Measurements from ENCODE around the gene PTPRM. TPM values are rescaled to one million over a fixed set of nuclear protein-coding genes. Genes with fewer than 3 reads are reported as not detected.

The PTPRM gene
- total RNA-seq, 4 donors from 2014 or later = 22.5 to 92.5 (median 39.2) TPM

- intact Hi-C loops (cut with DNase I; ENCODE audit: low total_unique reads) = no loop called here
- TF ChIP-seq EP300 (IDR thresholded peaks at IDR 0.05; ENCODE audit: low read depth) (no peak), CTCF (IDR thresholded peaks at IDR 0.05) (no peak), POLR2AphosphoS5 (IDR thresholded peaks at IDR 0.05) (no peak), POLR2A (IDR thresholded peaks at IDR 0.05) (no peak)
- H3K27ac ChIP-seq = no peak overlapping the region
- no peaks in the 10 kb centered on the region for H3K9me3 ChIP-seq
- no peak overlapping the region for H3K4me3 ChIP-seq
- no peaks in the 10 kb centered on the region for H3K36me3 ChIP-seq
- no peaks in the 10 kb centered on the region for H3K4me1 ChIP-seq
- in situ Hi-C loops (cut with MboI; ENCODE audit: low pct_ligation_motif_present in 1 of 4, low pct_unique_long_range_greater_than_20kb in 1 of 4, low sequenced_read_pairs in 3 of 4) = no loop called here
- no peak for DNase-seq
- no peaks in the 10 kb centered on the region for H3K27me3 ChIP-seq
- 42 to 68% methylated on average over 4 to 11 of the region's 13 CpGs for WGBS, 2 donors (ENCODE audit: low coverage in 1 of 2)
These were observed 858.0 kb downstream of the PTPRM start for GRCh38 chr18:8424917-8425725.

DNA sequence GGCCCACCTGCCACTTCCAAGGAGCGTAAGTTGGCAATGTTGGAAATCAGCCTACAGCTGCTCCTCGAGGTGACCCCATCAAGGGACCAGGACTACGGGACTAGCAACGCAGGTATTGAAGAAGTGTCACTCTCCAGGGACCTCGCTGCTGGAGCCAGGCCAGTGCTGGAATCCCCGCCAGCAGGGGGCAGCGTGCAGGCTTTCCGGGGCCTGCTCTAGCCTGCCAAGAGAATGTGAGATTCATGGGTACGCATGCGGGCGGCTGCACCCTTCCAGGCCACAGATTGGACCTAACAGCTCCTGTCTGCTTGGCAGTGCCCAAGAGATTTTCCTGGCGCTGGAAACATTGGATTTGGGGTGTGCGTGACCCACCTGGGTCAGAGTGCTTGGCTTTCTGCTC lies 859.3 kb downstream of the PTPRM start:
- DNase-seq = no peak

GRCh38 chr18:8427339-8427738 lies 860.2 kb downstream of the PTPRM start:
- no peak for DNase-seq
- Histone ChIP-seq H3K9me3 (no peaks in the 10 kb centered on the region), H3K4me3 (no peak overlapping the region), H3K27me3 (no peaks in the 10 kb centered on the region), H3K36me3 (no peaks in the 10 kb centered on the region), H3K4me1 (no peaks in the 10 kb centered on the region), H3K27ac (no peak overlapping the region)
- intact Hi-C loops (cut with DNase I; ENCODE audit: low total_unique reads) = no loop called here
- WGBS, 2 donors (ENCODE audit: low coverage in 1 of 2) = 84 to 100% methylated on average over 1 of the region's 1 CpG
- in situ Hi-C loops (cut with MboI; ENCODE audit: low pct_ligation_motif_present in 1 of 4, low pct_unique_long_range_greater_than_20kb in 1 of 4, low sequenced_read_pairs in 3 of 4) = no loop called here
- no peak for TF ChIP-seq EP300 (IDR thresholded peaks at IDR 0.05; ENCODE audit: low read depth)
- no peak for TF ChIP-seq CTCF (IDR thresholded peaks at IDR 0.05)
- no peak for TF ChIP-seq POLR2AphosphoS5 (IDR thresholded peaks at IDR 0.05)
- TF ChIP-seq POLR2A (IDR thresholded peaks at IDR 0.05) = no peak

More for the DNA sequence above, 859.3 kb downstream of the PTPRM start:
- Histone ChIP-seq H3K27me3 (no peaks in the 10 kb centered on the region), H3K4me1 (no peaks in the 10 kb centered on the region), H3K9me3 (no peaks in the 10 kb centered on the region), H3K4me3 (no peak overlapping the region), H3K27ac (no peak overlapping the region), H3K36me3 (no peaks in the 10 kb centered on the region)
- TF ChIP-seq EP300 (IDR thresholded peaks at IDR 0.05; ENCODE audit: low read depth) = no peak
- TF ChIP-seq POLR2A (IDR thresholded peaks at IDR 0.05) = no peak
- no peak for TF ChIP-seq POLR2AphosphoS5 (IDR thresholded peaks at IDR 0.05)
- no peak for TF ChIP-seq CTCF (IDR thresholded peaks at IDR 0.05)
- 74% methylated on average over 13 of the region's 13 CpGs; no CpG with 5 or more reads in 1 of the 2 donors for WGBS, 2 donors (ENCODE audit: low coverage in 1 of 2)
- intact Hi-C loops (cut with DNase I; ENCODE audit: low total_unique reads) (no loop called here), in situ Hi-C loops (cut with MboI; ENCODE audit: low pct_ligation_motif_present in 1 of 4, low pct_unique_long_range_greater_than_20kb in 1 of 4, low sequenced_read_pairs in 3 of 4) (no loop called here)

DNA sequence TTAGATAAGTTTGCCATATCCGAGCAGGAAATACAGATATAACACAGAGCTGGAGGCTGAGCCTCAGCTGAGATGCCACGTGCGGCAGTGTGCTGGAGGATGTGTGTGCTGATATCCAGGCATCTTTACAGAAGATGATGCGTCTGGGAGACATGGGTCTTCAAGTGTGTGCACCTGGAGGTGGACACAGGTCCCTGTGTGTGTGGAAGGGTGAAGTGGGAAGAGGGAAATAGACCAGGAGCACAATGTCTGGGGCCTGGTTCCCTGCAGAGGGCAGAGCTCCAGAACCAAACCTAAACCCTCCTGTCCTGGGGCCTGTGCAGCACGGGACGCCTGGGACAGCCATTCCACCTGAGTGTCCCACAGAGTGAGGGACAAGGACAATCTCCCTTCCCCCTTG lies 861.8 kb downstream of the PTPRM start:
- no peak for TF ChIP-seq POLR2A (IDR thresholded peaks at IDR 0.05)
- TF ChIP-seq POLR2AphosphoS5 (IDR thresholded peaks at IDR 0.05) = no peak
- no peak for TF ChIP-seq CTCF (IDR thresholded peaks at IDR 0.05)
- no peak for TF ChIP-seq EP300 (IDR thresholded peaks at IDR 0.05; ENCODE audit: low read depth)
- intact Hi-C loops (cut with DNase I; ENCODE audit: low total_unique reads) = no loop called here
- Histone ChIP-seq H3K4me3 (no peak overlapping the region), H3K9me3 (no peaks in the 10 kb centered on the region), H3K36me3 (no peaks in the 10 kb centered on the region), H3K4me1 (no peaks in the 10 kb centered on the region), H3K27me3 (no peaks in the 10 kb centered on the region), H3K27ac (no peak overlapping the region)
- in situ Hi-C loops (cut with MboI; ENCODE audit: low pct_ligation_motif_present in 1 of 4, low pct_unique_long_range_greater_than_20kb in 1 of 4, low sequenced_read_pairs in 3 of 4) = no loop called here
- no peak for DNase-seq
- 76% methylated on average over 6 of the region's 6 CpGs; no CpG with 5 or more reads in 1 of the 2 donors for WGBS, 2 donors (ENCODE audit: low coverage in 1 of 2)
